ENCODE results near the gene C10orf90.

C10orf90 gene

GRCh38 chr10:126538439-126539135 is 131.9 kb downstream of the C10orf90 start:
- DNase-seq (ENCODE audit: low read depth in 3 of 3), result no peak

- no peak for DNase-seq (ENCODE audit: low read depth in 3 of 3)
These were observed 133.8 kb downstream of the C10orf90 start for GRCh38 chr10:126536656-126537055.

- DNase-seq (ENCODE audit: low read depth in 3 of 3), result no peak
These were observed 134.3 kb downstream of the C10orf90 start for GRCh38 chr10:126536148-126536547.

- DNase-seq (ENCODE audit: low read depth in 3 of 3), result no peak
These were observed 136.8 kb downstream of the C10orf90 start for GRCh38 chr10:126533644-126534043.

GRCh38 chr10:126528315-126528835 is 142.1 kb downstream of the C10orf90 start:
- DNase-seq (ENCODE audit: low read depth in 3 of 3), result no peak

GRCh38 chr10:126527645-126528314 is 142.7 kb downstream of the C10orf90 start:
- no peak for DNase-seq (ENCODE audit: low read depth in 3 of 3)

- DNase-seq (ENCODE audit: low read depth in 3 of 3), result no peak
These were observed 145.2 kb downstream of the C10orf90 start for GRCh38 chr10:126525326-126525725.

- no peak for DNase-seq (ENCODE audit: low read depth in 3 of 3)
These were observed 146.0 kb downstream of the C10orf90 start for GRCh38 chr10:126524526-126524925.

- DNase-seq (ENCODE audit: low read depth in 3 of 3), result no peak
These were observed 147.4 kb downstream of the C10orf90 start for GRCh38 chr10:126523071-126523470.

- DNase-seq (ENCODE audit: low read depth in 3 of 3), result no peak
These were observed 149.1 kb downstream of the C10orf90 start for GRCh38 chr10:126521399-126521798.

- no peak for DNase-seq (ENCODE audit: low read depth in 3 of 3)
These were observed 149.7 kb downstream of the C10orf90 start for GRCh38 chr10:126520751-126521317.

- no peak for DNase-seq (ENCODE audit: low read depth in 3 of 3)
These were observed 150.5 kb downstream of the C10orf90 start for GRCh38 chr10:126519992-126520391.

- DNase-seq (ENCODE audit: low read depth in 3 of 3), result no peak
These were observed 151.3 kb downstream of the C10orf90 start for GRCh38 chr10:126519185-126519584.

- DNase-seq (ENCODE audit: low read depth in 3 of 3), result no peak
These were observed 152.0 kb downstream of the C10orf90 start for GRCh38 chr10:126518218-126519080.

- no peak for DNase-seq (ENCODE audit: low read depth in 3 of 3)
These were observed 154.0 kb downstream of the C10orf90 start for GRCh38 chr10:126516515-126516914.

GRCh38 chr10:126511917-126512479 is 158.5 kb downstream of the C10orf90 start:
- DNase-seq (ENCODE audit: low read depth in 3 of 3), result no peak

- DNase-seq (ENCODE audit: low read depth in 3 of 3), result no peak
These were observed 161.3 kb downstream of the C10orf90 start for GRCh38 chr10:126509182-126509581.

- DNase-seq (ENCODE audit: low read depth in 3 of 3), result no peak
These were observed 161.9 kb downstream of the C10orf90 start for GRCh38 chr10:126508535-126509040.

GRCh38 chr10:126504761-126505112 is 165.8 kb downstream of the C10orf90 start:
- DNase-seq (ENCODE audit: low read depth in 3 of 3), result no peak

GRCh38 chr10:126504063-126504760 is 166.3 kb downstream of the C10orf90 start:
- no peak for DNase-seq (ENCODE audit: low read depth in 3 of 3)

Data from stimulated activated CD4-positive, alpha-beta T cell treated with anti-CD3 and anti-CD28 coated beads, TNF-alpha, amount 100 ng/mL, for 48 hours (primary cell).